DOHH2 (cell line): ENCODE results near the gene RNF224.

Experiments
- H3F3A ChIP-seq: fragments of 200-600 bp; sonication (generic), shearing (Covaris generic); 2 replicates; pipeline ENCODE4 v1.6.0; 2016; ENCODE audit warnings: antibody characterized with exemption, mild to moderate bottlenecking; ENCODE audit not compliant: control insufficient read depth, insufficient read depth
- H3K27ac ChIP-seq: fragments of 200-600 bp; sonication (generic); 2 replicates; pipeline ENCODE4 v1.5.1; 2014; ENCODE audit warnings: low read depth, mild to moderate bottlenecking, low read length, moderate library complexity
- H3K27me3 ChIP-seq: fragments of 200-600 bp; sonication (generic); 2 replicates; pipeline ENCODE4 v1.6.1; 2014; ENCODE audit warnings: mild to moderate bottlenecking, low read length, mixed read lengths; ENCODE audit not compliant: control insufficient read depth
- H3K36me3 ChIP-seq: fragments of 200-600 bp; sonication (generic); 2 replicates; pipeline ENCODE4 v1.6.1; 2014; ENCODE audit warnings: mild to moderate bottlenecking, low read length, moderate library complexity, mixed read lengths; ENCODE audit not compliant: control insufficient read depth
- H3K4me1 ChIP-seq: fragments of 200-600 bp; sonication (generic); 2 replicates; pipeline ENCODE4 v1.6.1; 2014; ENCODE audit warnings: mild to moderate bottlenecking, low read length, mixed read lengths; ENCODE audit not compliant: control insufficient read depth
- H3K4me2 ChIP-seq: fragments of 200-600 bp; sonication (generic); 2 replicates; pipeline ENCODE4 v1.6.0; 2014; ENCODE audit warnings: mild to moderate bottlenecking, low read length, moderate library complexity
- H3K4me3 ChIP-seq: fragments of 200-600 bp; sonication (generic); 2 replicates; pipeline ENCODE4 v1.5.1; 2014; ENCODE audit warnings: mild to moderate bottlenecking, low read length, mixed read lengths
- H3K79me2 ChIP-seq: fragments of 200-600 bp; sonication (generic); 2 replicates; pipeline ENCODE4 v1.6.1; 2014; ENCODE audit warnings: mild to moderate bottlenecking, low read length, mixed read lengths; ENCODE audit not compliant: control insufficient read depth
- H3K9me2 ChIP-seq: fragments of 200-600 bp; sonication (generic); replicated peaks from 2 replicates; pipeline ENCODE4 v1.6.1; 2014; ENCODE audit warnings: mild to moderate bottlenecking, low read length, mixed read lengths; ENCODE audit not compliant: control insufficient read depth
- H3K9me3 ChIP-seq: fragments of 200-600 bp; sonication (generic); 2 replicates; pipeline ENCODE4 v1.6.1; 2014; ENCODE audit warnings: antibody characterized with exemption, low read length, mixed read lengths; ENCODE audit not compliant: control insufficient read depth, insufficient read depth
- H4K20me1 ChIP-seq: fragments of 200-600 bp; sonication (generic); 2 replicates; pipeline ENCODE4 v1.6.0; 2014; ENCODE audit warnings: low read depth, mild to moderate bottlenecking, antibody characterized with exemption, low read length, moderate library complexity; ENCODE audit not compliant: control insufficient read depth, insufficient read depth
- EZH2phosphoT487 ChIP-seq: fragments of 200-600 bp; sonication (generic); IDR thresholded peaks from 2 replicates; pipeline ENCODE4 v1.6.1; 2017; ENCODE audit warnings: borderline replicate concordance, mild to moderate bottlenecking, antibody characterized with exemption, low read length, moderate library complexity, mixed read lengths
- TF ChIP-seq, protein P1 (sequence below): fragments of 200-600 bp; sonication (generic); IDR thresholded peaks from one replicate; pipeline ENCODE4 v1.5.1; 2014; ENCODE audit warnings: antibody characterized with exemption, mild to moderate bottlenecking, low read depth, low read length; ENCODE audit not compliant: poor library complexity, severe bottlenecking

The RNF224 gene

DNA sequence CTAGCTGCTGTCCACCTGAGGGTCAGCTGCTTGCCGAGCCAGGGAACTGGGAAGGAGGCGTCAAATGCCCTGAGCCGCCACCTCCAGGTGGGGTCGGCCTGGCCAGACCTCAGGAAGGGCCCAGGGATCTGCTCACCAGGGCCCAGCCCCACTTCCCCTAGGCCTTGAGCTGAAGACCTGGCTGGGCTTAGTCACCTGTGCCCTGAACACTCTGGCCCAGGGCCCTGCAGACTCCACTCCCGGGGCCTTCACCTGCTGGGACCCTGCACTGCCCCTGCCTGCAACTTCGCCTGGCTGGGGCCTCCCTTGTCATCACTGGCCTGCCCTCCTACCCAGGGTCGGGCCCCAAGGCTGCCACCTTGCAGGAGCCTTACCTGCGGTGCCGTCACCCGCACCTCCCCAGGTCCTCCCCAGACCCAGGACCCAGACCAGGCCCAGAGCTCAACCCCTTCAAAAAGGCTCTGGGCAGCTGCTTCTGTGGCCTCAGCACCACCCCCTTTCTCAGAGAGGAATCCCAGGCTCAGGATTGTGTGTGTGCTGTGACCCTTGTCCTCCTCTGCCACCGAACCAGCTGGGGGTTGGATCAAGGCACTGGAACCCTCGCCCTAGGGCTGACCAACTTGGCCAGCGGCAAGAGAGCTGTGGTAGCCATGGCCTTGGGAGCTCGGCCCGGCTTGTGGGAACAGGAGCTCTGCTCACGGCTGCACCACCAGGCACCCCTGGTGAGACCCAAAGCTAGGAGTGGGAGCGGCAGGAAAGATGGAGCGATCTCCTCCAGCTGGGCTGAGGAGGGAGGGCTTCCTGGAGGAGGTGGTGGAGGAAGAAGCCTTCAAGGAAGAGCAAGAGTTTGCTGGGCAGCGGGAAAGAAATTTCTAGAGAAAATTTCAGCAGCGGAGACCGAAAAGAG is 26.7 kb downstream of the RNF224 start:
- Histone ChIP-seq H3K4me2 (peak overlapping the region; percentile 97), H3K9me2 (no peaks in the 10 kb centered on the region), H3K4me1 (peaks cover 48% of the 10 kb centered on the region), H3K9me3 (no peaks in the 10 kb centered on the region), H3K27ac (no peak overlapping the region), H3K27me3 (no peaks in the 10 kb centered on the region), H3K4me3 (peak overlapping the region; percentile 78), H3F3A (no peaks in the 10 kb centered on the region), H3K79me2 (peaks cover 26% of the 10 kb centered on the region), H4K20me1 (no peaks in the 10 kb centered on the region), H3K36me3 (peaks cover 32% of the 10 kb centered on the region)
- TF ChIP-seq, protein P1, sequence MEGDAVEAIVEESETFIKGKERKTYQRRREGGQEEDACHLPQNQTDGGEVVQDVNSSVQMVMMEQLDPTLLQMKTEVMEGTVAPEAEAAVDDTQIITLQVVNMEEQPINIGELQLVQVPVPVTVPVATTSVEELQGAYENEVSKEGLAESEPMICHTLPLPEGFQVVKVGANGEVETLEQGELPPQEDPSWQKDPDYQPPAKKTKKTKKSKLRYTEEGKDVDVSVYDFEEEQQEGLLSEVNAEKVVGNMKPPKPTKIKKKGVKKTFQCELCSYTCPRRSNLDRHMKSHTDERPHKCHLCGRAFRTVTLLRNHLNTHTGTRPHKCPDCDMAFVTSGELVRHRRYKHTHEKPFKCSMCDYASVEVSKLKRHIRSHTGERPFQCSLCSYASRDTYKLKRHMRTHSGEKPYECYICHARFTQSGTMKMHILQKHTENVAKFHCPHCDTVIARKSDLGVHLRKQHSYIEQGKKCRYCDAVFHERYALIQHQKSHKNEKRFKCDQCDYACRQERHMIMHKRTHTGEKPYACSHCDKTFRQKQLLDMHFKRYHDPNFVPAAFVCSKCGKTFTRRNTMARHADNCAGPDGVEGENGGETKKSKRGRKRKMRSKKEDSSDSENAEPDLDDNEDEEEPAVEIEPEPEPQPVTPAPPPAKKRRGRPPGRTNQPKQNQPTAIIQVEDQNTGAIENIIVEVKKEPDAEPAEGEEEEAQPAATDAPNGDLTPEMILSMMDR = no peak
- no peak for TF ChIP-seq EZH2phosphoT487

DNA sequence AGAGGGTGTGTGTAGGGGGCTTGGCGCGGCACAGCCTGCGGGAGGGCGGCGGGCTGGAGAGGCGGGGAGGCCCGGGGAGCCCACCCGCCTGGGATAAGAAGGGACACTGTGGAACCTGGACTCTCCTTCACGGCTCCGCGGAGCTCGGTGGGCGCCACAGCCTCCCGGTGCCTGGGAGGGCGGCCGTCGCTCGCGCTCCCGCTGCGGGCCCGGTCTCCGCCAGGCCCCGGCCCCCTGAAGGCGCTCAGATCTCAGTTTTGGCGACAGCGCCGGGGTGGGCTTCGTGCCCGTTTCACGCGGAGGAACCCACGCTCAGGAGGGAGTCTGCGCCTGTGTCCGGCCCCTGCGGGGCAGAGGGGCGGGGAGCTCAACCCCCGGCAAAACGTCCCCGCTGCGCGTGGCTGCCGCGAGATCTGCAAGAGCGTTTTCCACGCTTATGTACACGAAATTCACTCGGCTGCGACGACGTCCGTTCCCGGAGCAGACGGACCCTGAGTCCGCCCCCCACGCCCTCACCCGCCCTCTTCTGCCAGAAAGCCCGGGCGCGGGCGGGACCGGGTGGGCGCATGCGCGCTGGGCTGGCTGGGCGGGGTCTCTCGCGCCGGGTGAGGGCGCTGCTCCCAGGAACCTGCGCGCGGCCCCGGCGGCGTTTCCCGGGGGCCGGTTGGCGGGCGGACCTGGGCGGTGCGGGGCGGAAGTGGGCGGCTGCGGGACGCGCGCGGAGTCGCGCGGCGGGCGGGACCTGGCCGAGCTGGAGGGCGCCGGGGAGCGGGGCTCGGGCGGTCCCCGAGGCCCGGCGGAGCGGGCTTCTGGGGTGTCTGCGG is 27.5 kb downstream of the RNF224 start, which contains the start of gene NELFB:
NELFB (plus strand) TSS at position 704 of the 824 bp plus-strand sequence.
- Histone ChIP-seq H3K4me3 (peak within 1 kb of the TSS; percentile 86), H3K9me3 (no peaks in the 10 kb centered on the region), H3K79me2 (peaks cover 30% of the 10 kb centered on the region), H3K4me1 (peaks cover 48% of the 10 kb centered on the region), H3K27me3 (no peaks in the 10 kb centered on the region), H3K27ac (peak within 1 kb of the TSS; percentile 63), H4K20me1 (no peaks in the 10 kb centered on the region), H3K4me2 (peak within 1 kb of the TSS; percentile 97), H3K36me3 (peaks cover 36% of the 10 kb centered on the region), H3K9me2 (no peaks in the 10 kb centered on the region), H3F3A (no peaks in the 10 kb centered on the region)
- no peak for TF ChIP-seq EZH2phosphoT487
- TF ChIP-seq, protein P1 = no peak

DNA sequence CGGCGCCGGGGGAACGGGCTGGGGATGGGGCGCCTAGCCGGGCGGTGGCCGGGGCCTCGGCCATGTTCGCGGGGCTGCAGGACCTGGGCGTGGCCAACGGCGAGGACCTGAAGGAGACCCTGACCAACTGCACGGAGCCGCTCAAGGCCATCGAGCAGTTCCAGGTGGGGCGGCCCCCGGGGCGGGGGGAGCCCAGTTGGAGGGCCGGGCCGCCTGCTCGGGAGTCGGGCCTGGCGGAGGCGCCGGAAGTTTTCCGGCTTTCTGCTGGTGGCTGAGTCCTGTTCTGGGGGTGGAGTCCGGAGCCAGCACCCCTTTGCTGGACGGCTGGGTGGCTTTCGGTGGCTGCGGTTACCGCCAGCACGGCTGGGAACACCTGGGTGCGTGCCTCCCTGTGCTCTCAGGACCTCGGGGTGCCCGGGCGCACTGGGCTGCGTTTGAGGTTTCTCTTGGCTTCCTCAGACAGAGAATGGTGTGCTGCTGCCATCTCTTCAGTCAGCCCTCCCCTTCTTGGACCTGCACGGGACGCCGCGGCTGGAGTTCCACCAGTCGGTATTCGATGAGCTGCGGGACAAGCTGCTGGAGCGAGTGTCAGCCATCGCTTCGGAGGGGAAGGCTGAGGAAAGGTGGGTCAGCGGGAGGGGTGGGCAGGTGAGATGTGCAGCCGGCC is 28.3 kb downstream of the RNF224 start:
- H3K79me2 ChIP-seq = peaks cover 30% of the 10 kb centered on the region
- H3K9me2 ChIP-seq = no peaks in the 10 kb centered on the region
- TF ChIP-seq, protein P1 = no peak
- no peak for TF ChIP-seq EZH2phosphoT487
- peaks cover 36% of the 10 kb centered on the region for H3K36me3 ChIP-seq
- peak overlapping the region; percentile 93 for H3K4me2 ChIP-seq
- H3F3A ChIP-seq = no peaks in the 10 kb centered on the region
- H3K9me3 ChIP-seq = no peaks in the 10 kb centered on the region
- H3K27ac ChIP-seq = peak overlapping the region; percentile 63
- peaks cover 48% of the 10 kb centered on the region for H3K4me1 ChIP-seq
- no peaks in the 10 kb centered on the region for H4K20me1 ChIP-seq
- H3K27me3 ChIP-seq = no peaks in the 10 kb centered on the region
- peak overlapping the region; percentile 86 for H3K4me3 ChIP-seq
